ENCODE data around the gene NEAT1.

NEAT1 gene

DNA sequence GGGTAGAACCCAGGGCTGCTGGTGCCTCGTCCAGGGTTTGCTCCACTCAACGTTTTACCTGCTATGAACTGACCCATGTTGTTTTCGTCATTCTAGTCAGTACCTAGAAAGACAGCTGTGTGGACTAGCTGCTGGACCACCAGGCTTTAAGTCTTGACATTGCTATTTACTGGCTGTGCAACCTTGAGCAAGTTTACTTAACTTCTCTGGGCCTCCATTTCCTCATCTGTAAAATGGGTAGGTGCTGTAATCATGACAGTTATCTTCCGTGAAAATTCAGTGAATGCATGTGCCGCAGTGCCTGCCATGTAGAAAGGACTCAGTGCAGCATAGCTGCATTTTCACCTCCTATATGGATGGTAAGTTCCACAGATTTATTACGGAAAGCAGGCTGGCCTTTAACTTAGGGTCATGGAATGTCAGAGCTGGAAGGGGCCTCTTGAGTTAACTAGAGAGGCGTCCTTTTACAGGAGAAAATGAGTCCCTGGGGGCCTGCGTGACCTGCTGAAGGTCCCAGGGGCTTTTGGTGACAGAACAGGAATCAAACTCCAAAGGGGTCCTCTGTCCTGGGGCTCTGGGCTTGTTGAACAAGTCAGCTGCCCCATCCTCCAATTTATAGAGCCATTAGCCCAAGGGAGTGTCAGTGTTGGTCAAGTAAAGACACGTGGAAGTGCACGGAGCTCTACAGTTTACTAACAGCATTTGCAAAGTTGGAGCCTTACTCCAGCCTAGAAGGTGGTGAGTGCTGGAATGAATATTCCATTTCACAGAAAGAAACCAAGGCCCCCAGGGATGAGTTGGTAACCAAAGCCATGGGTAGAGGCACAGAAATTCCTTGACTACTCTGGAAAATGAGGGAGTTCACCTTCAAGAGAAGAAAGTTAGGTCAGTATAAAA is 64.2 kb downstream of the NEAT1 start:
- no peak for DNase-seq (ENCODE audit: low read depth)

DNA sequence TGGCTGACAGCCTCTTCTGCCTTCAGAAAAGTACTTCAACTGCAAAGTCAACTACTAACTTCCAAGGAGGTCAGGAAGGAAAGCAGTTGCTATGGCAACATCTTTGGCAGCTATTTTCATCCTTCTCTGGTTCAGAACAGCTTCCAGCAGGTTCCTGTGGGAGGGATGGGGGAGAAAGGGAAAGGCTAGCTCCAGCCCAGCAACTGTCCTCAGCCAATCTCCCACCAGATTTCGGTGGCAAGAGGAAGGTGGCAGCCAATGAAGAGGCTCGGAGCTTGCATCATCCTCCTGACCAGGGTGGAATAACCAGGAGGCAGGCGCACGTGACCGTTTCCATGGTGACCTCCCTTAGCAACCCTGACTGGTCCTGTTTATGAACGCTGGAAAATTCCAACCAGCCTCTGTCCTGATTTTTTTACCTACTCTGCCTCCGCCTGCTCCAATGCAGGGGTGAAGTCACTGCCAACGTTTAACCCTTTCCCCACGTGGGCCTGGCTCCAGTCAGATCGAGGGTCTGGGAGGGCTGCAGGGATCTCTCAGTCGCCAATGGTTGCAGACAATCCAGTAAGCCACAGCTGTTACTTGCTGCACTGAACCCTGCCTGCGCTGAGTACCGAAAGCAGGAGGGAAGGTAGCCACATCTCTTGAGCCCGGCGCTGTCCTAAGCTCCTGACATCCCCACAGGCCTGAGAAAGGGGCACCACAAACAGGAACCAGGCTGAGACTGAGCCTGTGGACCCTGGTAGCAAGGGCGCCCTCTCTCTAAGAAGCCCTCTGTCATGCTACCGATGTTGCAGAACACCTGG is 65.1 kb downstream of the NEAT1 start:
- DNase-seq (ENCODE audit: low read depth) = no peak

DNA sequence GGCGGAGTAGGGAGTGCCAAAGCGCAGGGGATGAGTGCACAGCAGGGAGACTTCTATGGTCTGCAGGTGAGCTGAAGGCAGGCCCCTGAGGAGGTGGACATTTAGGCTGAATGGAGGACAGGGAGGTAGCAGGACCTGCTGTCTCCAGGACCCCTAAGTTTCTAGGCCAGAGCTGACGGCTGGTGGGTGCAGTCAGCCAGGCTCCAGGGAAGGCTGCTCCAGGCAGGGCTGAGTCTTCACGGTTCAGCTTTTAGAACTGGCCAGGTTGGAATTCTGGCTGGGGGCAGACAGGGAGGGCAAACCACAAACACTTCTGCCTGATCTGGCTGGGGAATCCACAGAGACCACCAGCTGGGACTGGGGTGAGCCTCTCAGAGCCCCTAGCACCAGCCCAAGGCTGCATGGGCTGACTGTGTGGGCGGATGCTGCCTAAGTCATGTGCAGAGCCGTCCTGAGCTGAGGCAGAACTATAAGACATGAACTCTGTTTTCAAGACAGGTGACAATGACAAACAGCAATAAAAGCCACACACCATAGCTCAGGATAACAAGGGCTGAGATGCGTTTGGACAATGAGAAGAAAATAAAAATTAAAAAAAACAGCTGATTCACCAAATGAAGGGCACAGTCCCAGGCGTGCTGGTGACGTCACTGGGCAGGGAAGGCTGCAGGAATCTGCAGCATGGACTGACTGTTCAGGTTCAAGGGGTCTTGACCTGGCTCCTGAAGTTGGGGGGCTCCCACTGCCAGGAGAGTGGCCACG is 65.9 kb downstream of the NEAT1 start:
- DNase-seq (ENCODE audit: low read depth) = no peak

DNA sequence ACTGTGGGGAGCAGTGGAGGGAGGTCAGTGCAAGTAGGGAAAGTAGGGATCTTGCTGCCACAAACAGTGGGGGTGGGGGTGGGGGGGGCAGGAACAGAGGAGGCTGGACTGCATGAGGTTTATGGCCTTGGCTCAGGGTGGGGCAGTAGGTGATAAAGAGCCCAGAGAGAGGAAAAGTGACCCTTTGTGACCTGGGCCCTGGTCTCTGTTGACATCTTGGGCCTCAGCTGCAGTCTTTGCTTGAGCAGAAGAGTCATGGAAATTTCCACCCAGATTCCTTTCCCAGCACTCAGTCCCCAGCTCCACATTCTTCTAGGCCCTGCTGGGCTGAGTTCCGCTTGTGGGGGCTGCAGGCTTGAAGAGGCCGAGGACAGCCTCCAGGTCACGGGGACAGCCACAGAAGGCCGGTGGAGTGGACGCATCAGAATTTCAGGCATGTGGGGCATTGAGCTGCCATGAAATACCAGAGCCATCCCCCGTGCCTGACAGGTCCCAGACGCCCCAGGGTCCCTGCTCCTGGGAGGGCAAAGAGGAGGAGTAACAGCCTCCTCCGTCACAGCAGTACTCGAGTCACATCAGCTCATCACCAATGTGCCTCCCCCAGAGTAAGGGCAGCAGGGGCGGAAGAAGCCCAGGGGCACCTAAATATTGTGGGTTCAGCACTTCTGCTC is 66.6 kb downstream of the NEAT1 start:
- DNase-seq (ENCODE audit: low read depth) = no peak

DNA sequence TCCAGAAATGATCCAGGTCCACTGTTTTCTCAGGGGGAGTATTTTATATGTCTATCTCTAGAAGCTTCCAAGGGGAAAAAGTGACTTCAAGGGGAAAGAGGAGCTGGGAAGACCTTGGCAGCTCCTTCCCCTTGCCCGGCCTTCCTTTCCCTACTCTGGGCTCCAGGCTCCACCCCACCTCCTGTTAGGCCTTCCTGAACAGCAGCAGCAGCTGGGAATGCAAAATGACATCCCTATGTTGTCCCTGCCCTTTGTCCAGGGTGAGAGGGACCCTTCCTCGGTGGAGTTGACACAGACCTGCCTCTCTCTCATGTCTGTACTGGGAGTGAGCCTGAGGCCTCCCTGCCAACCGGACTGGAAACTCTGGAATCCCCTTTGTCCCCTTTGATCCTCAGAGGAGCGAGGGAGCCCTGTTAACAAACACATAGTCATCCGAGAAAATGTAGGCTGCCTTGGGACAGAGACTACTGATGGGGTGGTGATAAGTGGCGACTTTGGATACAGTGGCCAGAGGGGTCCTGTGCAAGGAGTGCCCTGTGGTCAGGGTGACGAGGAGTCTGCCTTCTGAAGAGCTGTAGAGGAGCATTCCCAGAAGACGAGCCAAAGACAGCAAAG is 67.2 kb downstream of the NEAT1 start:
- no peak for DNase-seq (ENCODE audit: low read depth)

DNA sequence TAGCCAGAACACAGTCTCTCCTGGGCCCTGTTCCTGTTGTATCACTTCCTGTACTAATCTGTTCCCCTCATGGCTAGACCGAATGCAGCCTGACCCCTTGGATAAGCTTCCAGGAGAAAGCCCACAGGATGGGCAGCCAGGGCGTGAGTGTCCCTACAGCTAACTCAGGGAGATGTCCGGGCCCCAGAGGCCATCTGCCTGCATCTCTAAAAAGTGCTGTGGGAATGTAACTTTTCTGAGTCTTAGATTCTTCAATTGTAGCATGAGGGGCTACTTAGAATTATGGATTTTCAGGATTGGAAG is 68.5 kb downstream of the NEAT1 start:
- DNase-seq (ENCODE audit: low read depth) = no peak

DNA sequence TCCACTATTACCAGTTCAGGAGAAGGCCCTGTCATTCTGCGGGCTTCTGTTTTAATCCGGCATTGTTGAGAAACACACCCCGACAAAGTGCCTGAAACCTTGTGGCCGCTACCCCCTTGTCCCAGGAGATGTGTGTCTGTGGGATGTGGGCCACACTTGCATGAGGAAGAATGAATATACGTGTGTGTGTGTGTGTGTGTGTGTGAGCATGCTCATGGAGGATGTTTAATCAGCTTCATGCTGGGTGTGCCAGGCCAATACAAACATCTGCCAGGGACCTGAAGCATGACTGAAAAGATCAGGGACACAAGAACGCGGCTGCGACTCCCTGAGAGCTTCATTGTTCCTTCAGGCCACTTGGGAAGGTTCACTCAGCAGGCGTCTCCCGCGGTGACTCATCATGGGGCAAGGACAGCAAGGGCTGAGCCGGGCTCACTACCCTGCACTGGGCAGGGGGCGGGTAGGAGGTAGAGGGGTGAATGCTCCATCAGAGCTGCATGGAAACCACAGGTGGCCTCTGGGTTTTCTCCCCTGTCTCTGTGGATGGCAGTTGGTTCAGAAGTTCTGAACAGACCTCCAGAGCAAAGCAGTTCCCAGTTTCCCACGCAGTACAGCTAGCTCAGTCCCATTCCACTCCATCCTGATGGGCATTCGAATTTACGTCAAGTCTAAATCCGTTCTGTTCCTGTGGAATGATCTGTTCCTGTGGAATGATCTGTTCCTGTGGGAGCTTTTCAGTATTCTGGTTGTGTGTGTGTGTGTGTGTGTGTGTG is 69.2 kb downstream of the NEAT1 start:
- no peak for DNase-seq (ENCODE audit: low read depth)

DNA sequence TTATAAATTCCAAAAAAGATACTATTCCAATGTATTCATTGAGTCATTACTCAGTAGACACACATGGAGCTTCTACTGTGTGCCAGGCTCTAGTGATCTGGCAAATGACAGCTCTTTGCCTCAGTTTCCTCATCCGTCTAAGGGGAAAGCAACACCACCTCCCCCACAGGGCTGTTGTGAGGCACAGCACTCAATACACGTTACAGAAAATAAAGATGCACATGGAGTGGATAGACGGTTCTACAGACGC is 69.7 kb downstream of the NEAT1 start:
- no peak for DNase-seq (ENCODE audit: low read depth)

DNA sequence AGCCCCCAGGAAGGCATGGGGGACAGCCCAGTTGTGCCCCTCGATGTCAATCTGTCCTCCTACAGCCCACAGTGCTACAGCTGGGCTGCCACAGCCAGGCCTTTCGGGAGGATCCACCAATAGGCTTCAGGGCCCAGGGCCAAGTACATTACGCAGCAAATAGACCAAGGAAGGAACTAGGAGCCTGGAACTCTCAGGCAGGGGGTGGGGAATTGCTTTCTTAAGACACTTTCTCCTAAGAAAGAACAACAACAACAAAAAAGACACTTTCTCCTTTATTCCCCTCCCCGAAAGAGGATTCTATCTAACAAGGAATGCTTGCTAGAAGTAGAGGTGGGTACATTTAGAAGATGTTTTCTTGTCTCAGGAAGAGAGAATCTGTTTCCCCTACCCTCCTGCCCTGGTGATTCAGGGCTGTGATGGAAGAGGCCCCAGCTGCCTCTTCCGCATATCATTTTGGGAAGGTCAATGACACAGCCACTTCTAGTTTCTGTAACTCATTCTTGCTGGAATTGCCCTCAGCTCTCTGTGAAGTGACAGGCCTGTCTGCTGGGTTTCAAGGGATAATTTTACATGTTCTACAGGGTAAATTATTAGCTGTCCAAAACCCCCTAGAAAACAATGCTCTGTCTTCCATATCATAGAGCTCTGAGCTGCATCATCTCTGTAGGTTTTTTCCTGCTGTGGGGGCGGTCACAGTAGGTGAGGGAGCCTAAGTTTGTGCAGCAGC is 70.2 kb downstream of the NEAT1 start:
- DNase-seq (ENCODE audit: low read depth) = no peak

DNA sequence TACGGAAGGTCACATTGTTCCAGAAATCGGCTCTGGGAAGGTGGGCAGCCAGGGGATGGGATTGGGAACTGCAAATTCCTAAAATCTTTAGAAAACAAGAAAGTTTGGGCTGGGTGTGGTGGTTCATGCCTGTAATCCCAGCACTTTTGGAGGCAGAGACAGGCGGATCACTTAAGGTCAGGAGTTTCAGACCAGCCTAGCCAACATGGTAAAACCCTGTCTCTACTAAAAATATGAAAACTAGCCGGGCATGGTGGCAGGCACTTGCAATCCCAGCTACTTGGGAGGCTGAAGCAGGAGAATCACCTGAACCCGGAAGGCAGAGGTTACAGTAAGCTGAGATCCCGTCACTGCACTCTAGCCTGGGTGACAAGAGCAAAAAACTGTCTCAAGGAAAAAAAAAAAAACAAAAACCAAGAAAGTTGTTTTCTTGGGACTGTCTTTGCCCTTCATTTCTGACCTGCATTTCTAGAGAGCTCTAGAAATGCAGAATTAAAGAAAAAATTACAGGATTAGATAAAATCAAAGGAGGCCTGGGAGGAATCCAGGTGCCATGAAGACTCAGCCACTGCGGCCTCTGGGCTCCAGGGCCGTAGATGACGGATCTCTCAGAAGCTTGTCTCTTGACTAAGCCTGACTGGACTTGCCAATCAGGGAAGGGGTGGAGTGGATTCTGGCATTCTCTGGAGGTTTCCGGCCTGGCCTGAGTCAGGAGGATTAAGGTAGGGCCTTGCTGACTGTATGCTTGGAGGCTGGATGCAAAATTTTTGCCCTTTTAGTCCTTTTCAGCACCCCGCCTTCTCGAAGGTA is 71.0 kb downstream of the NEAT1 start:
- no peak for DNase-seq (ENCODE audit: low read depth)

Measured in stimulated activated CD8-positive, alpha-beta memory T cell treated with anti-CD3 and anti-CD28 coated beads, Interleukin-15, amount 100 ng/mL, for 24 hours (primary cell).